Fibroblast of skin of right quadriceps (primary cell): ENCODE results near the gene ARHGEF4.

Experiments used
- DNase-seq: peaks from one replicate; pipeline ENCODE4 v3.0.0-alpha.2; 2013

Gene ARHGEF4

DNA sequence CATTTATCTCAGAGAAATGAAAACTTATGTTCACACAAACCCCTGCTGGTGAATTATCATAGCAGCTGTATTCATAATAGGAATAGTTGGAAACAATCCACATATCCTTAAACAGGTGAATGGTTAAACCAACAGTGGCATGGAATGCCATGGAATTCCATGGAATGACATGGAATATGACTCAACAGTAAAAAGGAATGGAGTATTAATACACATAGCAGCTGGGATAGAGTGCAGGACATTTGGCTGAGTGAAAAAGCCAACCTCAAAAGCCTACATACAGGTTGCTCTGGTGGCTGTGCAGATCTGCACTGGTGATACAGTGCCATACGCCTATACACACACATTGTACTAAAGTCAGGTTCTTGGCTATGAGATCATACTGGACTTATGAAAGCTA is 187.0 kb downstream of the ARHGEF4 start:
- DNase-seq, result no peak

DNA sequence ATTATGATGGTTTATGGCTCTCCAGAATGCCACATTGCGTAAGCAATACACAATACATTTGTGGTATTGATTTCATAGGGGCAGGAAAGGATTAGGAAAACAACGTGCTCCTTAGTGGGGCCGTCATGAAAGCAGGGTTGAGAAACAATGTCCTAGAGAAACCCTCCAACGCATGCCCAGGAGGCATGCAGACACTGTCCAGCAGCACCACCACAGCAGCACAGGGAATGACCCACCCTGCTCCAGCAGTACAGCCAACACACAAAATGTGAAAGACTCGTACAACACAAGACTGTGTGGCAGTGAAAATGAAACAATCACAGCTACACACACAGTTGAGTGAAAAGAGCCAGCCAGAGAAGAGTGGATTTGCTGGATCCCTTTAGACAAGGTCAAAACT is 190.2 kb downstream of the ARHGEF4 start:
- no peak for DNase-seq

DNA sequence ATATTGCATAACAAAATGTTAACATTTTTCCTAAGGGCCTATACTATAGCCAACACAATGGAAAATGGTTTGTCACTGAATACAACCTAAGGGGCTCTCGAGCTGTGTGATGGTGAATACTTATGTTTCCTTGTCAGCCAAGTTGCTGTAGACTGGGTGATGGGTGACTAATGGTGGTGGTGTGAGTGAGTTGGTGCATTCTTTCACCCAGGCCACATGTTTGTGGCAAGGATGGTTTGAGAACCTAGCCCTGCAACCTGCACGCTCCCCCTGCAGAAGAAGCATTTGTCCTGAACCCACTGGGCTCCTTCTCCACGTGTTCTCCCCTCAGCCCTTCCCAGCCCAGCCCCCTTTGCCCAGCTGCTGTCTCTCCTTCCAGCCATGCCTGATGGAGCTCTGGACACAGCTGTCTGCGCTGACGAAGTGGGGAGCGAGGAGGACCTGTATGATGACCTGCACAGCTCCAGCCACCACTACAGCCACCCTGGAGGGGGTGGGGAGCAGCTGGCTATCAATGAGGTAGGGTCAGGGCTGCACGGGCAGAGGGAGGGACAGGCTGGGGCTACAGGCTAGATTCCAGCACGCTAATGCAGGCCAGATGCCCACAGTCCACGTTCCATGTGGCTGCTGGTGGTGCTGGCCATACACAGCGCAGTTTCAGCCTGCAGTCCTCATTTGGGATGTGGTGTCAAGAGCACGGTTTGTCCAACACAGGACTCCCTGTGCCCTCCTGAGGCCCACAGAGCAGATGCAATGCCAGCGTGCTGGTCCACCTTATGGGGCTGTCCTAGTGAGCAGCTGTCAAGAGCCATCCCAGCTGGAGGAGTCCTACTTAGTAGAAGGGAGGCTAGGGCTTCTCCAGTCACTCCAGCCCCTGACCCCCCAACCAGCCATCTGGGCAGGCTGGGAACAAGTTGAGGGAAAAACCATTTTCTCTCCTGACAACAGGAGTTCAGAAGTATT is 191.1 kb downstream of the ARHGEF4 start:
- DNase-seq, result no peak

DNA sequence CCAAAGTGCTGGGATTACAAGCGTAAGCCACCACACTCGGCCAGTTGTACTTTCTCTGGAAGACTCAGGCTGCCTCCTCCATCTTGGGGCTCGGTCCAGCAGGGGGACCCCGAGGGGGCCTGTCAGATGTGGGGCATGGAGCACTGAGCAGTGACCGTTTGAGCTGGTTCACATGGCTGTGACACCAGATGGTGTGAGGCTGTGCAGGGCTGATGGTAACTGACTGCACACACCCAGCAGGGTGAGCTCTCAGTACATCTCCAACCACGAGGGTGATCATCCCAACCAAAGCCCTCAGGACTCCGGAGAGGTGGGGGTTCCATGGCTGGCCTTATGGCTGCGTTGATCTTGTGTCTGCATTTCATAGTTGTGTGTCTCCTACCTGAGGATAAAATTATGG is 193.1 kb downstream of the ARHGEF4 start:
- no peak for DNase-seq

DNA sequence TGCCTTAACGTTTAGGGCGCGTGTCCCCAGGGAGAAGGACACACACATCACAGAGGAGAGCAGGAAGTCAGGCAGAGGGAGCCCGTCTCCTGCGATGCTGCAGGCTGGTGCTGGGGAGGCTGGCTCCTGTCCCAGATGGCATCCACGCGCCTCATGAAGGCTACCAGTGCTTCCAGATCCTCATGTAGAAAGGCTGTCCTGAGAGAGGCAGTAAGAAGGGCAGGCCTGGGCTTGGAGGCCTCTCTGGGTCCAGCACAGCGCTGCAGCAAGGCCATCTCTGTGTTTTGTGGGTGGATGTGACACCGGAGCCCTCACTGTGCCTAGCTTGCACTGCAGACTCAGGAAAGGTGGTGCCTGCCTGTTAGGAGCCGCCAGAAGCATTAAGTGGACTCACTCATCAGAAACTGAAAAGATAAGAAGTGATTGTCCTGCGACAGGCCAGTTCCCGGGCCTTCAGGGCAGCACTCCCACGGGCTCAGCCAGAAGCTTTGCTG is 193.8 kb downstream of the ARHGEF4 start:
- no peak for DNase-seq

DNA sequence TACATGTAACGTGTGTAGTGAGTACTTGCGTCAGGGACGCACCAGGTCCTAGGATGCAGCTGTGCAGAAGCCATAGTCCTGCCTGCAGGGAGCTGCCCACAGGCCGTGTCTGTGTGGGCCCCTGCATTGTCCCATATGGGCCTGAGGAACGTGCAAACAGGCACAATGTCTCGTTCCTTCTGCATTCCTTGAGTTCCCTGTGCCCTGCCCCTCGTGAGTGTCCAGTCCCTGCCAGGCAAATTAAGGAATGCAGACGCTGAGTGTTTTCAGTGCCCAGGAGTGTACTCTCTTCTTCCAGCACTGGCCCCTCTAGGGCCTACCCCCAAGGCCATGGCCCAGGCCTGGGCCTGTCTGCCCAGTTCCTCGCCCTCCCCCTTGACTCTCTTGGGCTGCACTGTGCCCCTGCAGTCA is 194.7 kb downstream of the ARHGEF4 start:
- DNase-seq, result no peak

DNA sequence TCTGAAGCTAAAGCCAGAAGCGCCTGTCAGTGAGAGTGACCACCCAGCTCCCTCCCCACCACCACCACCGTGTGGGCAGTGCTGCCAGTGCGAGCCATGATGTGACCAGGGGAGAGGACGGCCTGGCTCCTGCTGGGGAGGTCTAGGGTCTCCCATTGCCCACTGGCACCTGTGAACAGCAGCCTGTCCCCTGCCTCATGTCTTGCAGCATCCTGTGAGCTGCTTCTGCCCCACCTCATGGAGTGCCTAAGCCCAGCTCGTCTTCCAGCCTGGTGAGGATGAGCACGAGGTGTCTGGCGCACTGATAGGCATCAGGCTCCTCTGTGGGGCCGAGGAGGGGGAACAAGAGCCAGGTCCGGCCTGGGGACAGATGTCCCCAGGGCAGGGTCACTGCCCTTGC is 195.2 kb downstream of the ARHGEF4 start:
- no peak for DNase-seq

DNA sequence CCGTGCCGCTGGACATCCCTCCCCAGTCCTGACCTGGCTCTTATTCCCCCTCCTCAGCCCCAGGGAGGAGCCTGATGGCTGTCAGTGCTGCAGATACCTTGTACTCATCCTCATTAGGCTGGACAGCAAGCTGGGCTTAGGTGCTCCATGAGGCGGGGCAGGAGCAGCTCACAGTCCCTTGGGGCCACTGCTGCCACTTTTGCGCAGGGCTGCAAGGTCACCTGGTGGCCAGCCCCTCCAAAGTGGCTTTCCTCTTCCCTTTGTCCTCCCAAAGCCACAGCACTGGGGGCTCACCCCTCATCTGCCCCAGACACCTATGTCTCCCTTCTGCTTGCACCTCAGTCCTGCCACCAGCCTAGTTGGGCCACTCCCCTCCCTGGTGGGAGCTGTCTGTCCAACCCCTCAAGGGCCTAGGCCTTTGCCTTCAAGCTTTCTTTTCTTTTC is 195.7 kb downstream of the ARHGEF4 start:
- no peak for DNase-seq

DNA sequence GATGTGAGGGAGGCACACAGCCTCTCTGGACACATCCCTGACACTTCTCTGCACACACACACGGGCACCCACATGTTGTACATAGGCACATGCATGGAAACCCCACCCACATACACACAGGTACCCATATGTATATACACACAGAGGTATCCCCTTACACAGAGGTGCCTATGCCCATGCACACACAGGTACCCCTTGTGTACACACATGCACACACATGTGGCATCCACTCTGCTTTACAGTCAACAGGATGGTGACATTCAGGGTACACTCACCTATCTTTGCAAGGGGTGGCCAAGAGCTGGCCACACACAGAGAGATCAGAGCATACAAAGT is 197.0 kb downstream of the ARHGEF4 start:
- DNase-seq, result no peak

DNA sequence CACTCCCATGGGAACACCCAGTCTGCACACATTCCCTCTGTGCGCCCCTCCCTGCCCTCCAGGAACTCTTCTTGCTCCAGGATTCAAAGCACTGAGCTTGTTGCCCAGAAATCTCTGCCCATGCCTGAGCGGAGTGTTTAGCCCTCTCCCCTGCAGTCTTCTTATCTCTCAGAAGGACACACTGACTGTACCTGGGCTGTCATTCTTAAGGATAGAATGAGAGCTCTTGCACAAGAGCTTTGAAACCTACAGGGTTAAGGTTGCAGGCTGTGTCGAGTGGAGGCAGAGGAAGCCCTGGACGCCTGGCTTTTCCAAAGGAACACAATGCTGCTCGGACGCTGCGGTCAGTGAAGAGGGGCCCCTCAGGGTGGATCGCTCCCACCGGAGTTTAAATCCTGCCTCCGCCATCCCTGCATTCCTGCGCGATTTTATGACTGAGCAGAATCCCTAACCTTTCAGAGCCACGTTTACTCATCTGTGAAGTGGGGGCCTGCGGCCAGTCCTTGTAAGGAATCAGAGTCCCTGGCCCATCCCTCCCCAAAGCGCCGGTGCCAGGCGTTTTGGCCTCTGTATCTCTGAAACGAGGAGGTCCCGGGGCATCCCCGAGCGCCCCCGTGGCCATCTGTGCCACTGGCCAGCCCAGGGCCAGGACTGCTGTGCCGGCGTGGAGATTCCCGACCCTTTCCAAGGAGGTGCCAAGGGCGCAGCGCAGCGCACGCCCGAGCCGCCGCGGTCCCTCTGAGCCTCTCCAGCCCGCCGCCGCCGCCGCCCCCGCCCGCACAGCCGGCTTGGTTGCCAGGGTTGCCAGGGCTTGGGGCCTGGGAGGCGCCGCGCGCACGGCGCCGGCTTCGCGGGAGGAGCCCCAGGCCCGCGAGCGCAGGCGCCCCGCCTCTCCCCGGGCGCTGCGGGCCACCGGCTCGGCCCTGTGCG is 197.7 kb downstream of the ARHGEF4 start:
- DNase-seq, result no peak

DNA sequence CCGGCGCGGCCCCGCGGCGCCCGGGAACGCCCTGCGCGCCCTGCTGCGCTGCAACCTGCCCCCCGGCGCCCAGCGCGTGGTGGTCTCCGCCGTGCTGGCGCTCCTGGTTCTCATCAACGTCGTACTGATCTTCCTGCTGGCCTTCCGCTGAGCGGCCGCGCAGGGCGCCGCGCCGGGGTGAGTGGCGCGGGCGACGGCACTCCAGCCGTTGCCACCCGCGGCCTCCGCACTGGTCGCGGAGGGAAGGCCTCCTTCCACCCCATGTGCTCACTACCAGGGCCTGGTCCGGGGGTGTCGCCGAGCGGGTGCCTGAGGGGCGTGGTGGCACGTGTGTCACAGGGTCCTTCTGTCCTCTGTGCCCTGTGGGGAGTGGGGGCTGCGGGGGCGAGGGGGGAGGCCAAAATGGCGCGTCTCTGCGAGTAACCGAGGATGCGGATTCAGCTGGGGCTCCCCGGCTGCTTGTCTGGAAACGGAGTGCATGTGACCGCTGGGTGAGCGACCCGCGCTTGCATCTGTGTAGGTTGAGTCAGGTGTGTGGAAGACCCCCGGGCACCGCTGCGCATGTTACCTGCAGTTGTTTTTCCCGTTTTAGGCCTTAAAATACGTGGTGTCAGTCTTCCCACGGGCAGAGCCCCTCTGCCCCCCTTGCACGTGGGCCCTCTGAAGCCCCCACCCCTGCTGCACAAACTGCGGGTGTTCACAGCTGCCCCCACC is 198.6 kb downstream of the ARHGEF4 start:
- DNase-seq, result no peak

DNA sequence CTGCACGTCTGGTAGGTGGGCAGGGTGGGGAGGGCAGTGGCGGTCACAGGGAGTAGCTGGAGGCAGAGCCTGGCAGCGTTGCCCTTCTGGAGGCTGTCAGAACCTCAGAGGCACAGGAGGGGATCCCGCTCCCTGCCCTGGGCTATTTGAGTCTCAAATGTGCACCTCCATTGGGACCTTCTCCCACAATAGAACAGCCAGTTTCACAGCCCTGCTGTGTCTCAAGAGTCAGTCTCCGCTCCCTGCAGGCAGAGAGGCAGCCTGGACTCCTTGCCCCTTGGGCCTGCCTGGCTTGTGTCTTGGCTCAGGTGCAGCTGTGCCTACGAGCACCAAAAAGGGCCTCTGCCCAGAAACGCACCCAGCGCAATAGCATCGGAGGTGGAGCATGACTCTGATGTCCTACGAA is 199.1 kb downstream of the ARHGEF4 start:
- no peak for DNase-seq

DNA sequence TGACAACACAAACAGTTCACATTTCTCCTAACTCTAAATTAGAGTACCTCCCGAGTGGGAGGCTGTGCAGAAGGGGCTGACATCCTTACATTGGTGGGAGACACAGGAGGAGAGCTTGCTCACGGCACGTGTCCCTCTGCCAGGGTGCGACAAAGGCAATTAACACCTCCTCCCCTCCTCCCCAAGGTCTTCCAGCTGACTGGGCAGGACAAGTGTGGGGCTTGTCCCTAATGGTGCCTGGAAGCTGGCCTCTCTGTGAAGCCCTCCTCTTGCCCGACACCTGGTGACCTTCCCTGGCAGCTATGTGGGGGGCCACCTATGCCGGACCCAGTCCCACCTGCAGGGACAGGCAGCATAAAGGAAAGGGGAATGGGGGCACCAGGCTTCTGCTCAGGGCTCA is 199.6 kb downstream of the ARHGEF4 start:
- no peak for DNase-seq

DNA sequence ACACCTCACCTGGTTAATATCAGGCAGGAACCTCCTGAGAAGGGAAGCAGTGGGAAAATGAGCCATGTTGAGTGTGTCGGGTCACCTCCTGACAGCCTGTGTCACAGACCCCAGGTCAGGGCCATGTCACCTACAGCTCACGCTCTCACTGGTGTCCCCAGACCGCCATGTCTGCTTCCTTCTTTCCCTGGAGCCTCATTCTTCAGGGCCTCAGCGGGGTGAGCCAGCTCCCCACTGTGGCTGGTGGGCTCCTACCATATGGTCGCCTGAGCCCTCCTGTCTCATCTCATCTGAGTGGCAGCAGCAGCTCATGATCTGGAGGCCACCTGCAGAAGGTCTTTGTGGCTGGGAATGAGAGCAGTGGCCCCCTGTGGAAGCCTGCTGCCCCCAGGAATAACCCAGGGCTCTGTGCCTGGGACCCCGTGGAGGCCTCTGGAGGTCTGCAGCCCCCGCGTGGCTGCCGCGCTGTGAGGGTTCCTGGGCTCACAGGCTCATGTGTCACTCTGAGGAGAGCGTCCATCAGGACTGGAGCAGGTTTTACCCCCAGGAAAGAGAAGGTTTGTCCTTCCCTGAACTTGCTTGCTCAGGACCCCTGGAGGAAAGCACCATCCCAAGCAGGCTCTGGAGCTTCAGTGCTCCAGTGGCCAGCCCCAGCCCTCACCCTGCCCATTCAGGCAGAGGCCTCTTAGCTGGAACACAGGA is 200.1 kb downstream of the ARHGEF4 start:
- DNase-seq, result no peak

DNA sequence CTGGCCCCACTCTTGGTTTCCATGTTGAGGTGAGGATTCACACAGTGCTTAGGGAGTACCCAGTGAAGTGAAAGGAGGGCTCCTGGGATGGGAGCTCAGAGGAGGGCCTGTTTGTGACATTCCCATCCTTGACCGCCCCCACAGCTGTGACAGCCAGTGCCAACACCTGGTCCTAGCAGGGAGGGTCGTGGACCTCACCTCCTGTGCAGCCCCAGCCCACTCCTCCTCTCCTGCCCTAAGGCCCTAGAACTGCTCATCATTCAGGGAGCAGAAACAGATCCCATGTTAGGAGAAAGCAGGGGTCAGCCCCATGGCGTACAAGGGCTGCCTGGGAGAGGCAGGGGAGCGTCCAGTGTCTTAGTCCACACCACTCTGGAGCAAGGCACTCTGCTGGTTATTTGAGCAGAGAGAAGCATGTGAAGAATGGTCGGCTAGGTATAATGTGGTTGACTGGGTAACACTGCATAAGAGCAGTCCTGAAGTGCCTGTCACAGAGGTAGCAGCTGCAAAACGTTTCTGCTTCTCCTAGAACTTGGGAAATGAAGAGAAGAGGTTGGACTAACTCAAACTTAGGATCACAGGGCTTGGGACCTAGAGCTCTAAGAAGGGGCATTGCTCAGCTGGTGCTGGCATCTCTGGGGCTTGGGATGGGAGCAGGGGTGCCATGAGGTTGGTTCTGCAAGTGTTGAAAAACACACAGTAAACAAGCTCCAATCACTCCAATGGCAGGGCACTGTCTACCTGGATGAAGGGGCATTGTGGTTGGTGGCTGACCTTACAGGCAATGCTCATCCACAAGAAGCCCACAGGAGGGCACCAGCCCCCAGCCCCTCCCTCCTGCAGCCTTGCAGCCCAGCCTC is 200.9 kb downstream of the ARHGEF4 start:
- DNase-seq, result no peak

DNA sequence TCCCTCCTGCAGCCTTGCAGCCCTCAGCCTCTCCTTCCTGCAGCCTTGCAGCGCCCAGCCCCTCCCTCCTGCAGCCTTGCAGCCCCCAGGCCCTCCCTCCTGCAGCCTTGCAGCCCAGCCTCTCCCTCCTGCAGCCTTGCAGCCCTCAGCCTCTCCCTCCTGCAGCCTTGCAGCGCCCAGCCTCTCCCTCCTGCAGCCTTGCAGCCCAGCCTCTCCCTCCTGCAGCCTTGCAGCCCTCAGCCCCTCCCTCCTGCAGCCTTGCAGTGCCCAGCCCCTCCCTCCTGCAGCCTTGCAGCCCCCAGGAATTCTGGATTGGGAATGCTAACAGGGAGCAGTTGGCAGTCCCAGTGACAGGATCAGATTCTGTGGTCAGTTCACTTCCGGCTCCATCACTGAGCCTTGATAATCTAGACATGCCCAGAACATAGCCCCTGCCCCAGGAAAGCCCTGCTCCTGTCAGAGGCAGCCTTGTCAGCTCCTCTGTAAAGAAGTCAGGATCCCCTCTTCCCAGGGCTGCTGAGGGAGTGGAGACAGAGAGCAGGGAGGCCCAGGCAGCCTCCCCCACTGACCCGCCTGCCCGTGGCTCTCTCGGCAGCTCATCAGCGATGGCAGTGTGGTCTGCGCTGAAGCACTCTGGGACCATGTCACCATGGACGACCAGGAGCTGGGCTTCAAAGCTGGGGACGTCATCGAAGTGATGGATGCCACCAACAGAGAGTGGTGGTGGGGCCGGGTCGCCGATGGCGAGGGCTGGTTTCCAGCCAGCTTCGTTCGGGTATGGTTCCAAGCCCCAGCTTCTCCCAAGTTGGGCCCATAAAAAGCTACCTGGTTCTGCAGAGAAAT is 201.8 kb downstream of the ARHGEF4 start:
- no peak for DNase-seq

DNA sequence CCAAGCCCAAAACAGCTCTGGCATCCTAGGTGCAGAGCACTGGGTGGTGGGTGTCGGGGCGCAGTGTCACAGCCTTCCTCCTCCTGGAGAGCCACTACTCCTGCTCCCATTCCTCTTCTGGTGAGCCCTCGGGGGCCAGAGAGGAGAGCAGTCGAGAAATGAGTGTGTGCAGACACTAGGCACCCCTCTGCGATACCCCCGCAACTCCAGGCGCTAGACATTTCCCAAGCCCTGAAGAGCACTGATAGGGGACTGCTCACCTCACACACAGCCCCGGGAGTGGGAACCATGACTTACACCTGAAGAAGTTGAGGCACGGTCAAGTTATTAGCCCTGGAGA is 202.4 kb downstream of the ARHGEF4 start:
- DNase-seq, result no peak

DNA sequence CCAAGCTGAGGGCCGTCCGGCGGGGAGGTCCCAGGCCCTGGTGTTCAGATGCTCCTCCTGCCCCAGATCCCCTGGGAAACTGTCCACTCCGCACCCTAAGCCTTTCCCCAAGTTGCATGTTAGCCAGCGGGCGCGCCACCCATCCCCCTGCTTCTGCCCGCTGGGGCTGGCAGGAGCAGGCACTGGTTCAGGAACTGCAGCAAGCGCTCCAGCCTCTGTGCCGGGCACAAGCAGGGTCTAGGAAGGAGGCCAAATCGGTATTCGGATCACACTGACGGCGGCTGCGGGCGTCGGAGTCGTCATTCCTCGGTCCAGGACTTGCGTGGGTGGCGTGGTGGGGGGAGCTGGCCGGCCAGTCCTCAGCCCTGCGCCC is 202.8 kb downstream of the ARHGEF4 start:
- DNase-seq, result no peak

DNA sequence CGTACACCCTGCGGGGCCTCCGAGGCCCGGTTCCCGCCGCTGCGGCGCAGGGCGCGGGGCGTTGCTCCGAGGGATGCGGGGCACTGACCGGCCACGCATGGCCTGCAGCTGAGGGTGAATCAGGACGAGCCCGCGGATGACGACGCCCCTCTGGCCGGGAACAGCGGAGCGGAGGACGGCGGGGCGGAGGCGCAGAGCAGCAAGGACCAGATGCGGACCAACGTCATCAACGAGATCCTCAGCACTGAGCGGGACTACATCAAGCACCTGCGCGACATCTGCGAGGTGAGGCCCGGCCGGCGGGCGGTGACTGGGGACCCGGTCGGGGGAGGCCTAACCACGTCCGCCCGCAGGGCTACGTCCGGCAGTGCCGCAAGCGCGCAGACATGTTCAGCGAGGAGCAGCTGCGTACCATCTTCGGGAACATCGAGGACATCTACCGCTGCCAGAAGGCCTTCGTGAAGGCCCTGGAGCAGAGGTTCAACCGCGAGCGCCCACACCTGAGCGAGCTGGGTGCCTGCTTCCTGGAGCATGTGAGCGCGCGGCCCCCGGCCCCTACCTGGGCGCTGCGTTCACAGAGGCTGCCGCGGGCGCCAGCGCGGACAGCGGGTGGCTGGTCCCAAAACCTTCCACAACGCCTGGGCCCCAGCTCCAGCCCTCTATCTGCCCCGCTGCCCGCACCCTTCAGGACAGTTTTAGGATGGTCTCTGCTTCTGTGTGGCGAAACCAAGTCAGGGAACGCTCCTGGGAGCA is 203.4 kb downstream of the ARHGEF4 start:
- DNase-seq, result no peak
